Mucosa of stomach (tissue), 1 donor: Measurements from ENCODE around the gene ZBTB11.
"Not testable (repeated sequence)": the region's sequence is repeated elsewhere in the genome, so short reads cannot be mapped to it uniquely, and the experiment has no call there.

ENCODE experiments used
- H3K27me3 ChIP-seq: one replicate; pipeline ENCODE4 v1.7.0; 2013; ENCODE audit warnings: mild to moderate bottlenecking, low read length; ENCODE audit not compliant: control insufficient read depth, insufficient read depth
- H3K36me3 ChIP-seq: one replicate; pipeline ENCODE4 v1.7.0; 2013; ENCODE audit warnings: low read length; ENCODE audit not compliant: control insufficient read depth, insufficient read depth
- H3K4me1 ChIP-seq: one replicate; pipeline ENCODE4 v1.7.0; 2013; ENCODE audit warnings: mild to moderate bottlenecking, low read length; ENCODE audit not compliant: control insufficient read depth, insufficient read depth
- H3K4me3 ChIP-seq: one replicate; pipeline ENCODE4 v1.7.0; 2013; ENCODE audit warnings: low read length
- H3K9ac ChIP-seq: one replicate; pipeline ENCODE4 v1.7.0; 2013; ENCODE audit warnings: mild to moderate bottlenecking, low read length, moderate library complexity
- H3K9me3 ChIP-seq: one replicate; pipeline ENCODE4 v1.7.0; 2013; ENCODE audit warnings: mild to moderate bottlenecking, low read length, moderate library complexity; ENCODE audit not compliant: control insufficient read depth
- donor health status: Pancreatic carcinoma.

ZBTB11 gene

DNA sequence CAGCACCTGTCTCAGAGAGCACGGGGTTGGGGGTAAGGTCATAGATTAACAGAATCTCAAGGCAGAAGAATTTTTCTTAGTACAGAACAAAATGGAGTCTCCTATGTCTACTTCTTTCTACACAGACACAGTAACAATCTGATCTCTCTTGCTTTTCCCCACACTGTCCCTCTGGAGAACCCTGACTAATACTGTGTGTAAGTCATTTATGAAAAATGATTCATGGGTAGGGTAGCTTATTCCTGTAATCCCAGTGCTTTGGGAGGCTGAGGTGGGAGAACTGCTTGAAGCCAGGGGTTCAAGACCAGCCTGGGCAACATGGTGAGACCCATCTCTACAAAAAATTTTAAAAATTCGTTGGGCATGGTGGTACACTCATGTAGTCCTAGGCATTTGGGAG, 27.7 kb upstream of the ZBTB11 start:
- H3K9ac ChIP-seq, H3K4me3 ChIP-seq, H3K4me1 ChIP-seq, H3K9me3 ChIP-seq, H3K27me3 ChIP-seq, H3K36me3 ChIP-seq: not testable (repeated sequence)

DNA sequence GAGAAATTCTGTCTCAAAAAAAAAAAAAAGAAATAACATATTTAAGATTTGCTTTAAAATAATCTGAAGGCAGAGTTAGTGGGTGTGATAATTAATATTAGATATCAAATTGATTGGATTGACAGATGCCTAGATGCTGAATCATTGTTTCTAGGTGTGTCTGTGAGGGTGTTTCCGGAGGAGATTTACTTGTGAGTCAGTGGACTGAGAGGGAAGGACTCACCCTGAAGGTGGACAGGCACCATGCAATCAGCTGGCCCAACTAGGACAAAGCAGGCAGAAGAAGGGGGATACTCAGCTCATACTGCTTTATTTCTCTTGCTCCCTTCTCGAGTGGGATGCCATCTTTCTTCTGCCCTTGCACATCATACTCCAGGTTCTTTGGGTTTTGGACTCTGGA, 26.2 kb upstream of the ZBTB11 start:
- peaks cover 5% of the 10 kb centered on the region for H3K4me1 ChIP-seq
- H3K9ac ChIP-seq, result no peak overlapping the region

DNA sequence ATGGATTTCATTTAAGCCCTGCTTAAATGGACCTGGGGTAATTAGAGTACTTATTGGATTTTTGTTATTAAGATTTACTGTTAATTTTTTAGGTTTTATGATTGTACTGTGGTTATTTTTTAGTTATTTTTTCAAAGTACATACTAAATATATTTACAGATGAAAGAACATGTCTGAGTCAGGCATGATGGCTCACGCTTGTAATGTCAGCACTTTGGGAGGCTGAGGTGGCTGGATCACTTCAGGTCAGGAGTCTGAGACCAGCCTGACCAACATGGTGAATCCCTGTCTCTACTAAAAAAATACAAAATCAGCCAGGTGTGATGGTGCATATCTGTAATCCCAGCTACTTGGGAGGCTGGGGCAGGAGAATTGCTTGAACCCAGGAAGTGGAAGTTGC, 25.8 kb upstream of the ZBTB11 start:
- Histone ChIP-seq H3K27me3 (no peaks in the 10 kb centered on the region), H3K9ac (no peak overlapping the region), H3K36me3 (no peaks in the 10 kb centered on the region), H3K4me3 (no peak overlapping the region), H3K4me1 (peaks cover 5% of the 10 kb centered on the region), H3K9me3 (no peaks in the 10 kb centered on the region)

More for the DNA sequence above, 26.2 kb upstream of the ZBTB11 start:
- Histone ChIP-seq H3K9me3 (no peaks in the 10 kb centered on the region), H3K36me3 (no peaks in the 10 kb centered on the region), H3K27me3 (no peaks in the 10 kb centered on the region), H3K4me3 (no peak overlapping the region)

DNA sequence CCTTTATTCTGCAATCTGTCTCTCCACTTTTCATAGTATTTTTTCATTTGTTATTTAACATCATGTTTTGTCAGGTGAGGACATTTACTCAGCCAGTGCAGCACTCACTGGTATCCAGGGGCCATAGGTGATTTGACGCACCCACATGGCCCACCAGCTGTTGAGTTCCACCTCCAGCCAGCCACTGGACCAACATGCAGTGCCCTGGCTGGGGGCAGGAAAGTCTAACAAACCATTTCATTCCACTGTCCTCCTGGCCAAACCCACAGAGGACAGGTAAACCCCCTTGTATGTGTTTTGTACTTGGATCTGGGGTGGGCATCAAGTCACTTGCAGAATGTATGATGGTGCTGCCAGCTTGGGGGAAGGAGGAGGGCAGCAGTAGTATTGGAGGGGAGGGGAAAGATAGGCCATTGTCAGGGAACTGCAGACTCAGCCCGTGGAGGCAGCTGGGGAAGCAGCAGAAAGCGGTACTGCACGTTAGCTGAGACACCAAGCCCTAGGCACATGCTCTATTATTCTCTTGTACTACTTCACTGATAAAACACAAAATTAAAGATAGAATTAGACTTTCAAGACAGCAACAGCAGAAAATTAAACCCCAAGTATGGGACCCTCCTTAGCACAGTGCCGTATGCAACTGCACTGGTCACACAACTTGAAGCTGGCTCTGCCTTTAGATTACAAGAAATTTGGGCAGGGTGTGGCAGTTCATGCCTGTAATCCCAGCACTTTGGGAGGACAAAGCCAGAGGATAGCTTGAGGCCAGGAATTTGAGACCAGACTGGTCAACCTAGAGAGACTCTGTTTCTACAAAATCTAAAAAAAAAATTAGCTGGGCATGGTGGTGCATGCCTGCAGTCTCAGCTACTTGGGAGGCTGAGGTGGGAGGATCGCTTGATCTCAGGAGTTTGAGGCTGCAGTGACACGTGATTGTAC, 25.0 kb upstream of the ZBTB11 start:
- no peak overlapping the region for H3K4me3 ChIP-seq
- no peaks in the 10 kb centered on the region for H3K9me3 ChIP-seq
- H3K4me1 ChIP-seq, result peaks cover 5% of the 10 kb centered on the region
- H3K27me3 ChIP-seq, result no peaks in the 10 kb centered on the region
- H3K36me3 ChIP-seq, result no peaks in the 10 kb centered on the region
- no peak overlapping the region for H3K9ac ChIP-seq

DNA sequence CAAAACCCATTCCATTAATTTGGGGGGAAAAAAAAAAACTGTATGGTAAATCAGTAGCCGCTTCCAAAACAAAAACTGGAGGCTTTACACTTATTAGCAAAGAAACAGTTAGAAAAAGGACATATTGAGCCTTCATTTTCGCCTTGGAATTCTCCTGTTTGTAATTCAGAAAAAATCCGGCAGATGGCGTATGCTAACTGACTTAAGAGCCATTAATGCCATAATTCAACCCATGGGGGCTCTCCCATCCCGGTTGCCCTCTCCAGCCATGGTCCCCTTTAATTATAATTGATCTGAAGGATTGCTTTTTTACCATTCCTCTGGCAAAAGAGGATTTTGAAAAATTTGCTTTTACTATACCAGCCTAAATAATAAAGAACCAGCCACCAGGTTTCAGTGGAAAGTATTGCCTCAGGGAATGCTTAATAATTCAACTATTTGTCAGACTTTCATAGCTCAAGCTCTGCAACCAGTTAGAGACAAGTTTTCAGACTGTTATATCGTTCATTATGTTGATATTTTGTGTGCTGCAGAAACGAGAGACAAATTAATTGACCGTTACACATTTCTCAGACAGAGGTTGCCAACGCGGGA, 18.9 kb upstream of the ZBTB11 start:
- Histone ChIP-seq H3K4me3 (no peak overlapping the region), H3K36me3 (no peaks in the 10 kb centered on the region), H3K9ac (no peak overlapping the region), H3K9me3 (no peaks in the 10 kb centered on the region), H3K4me1 (peaks cover 4% of the 10 kb centered on the region), H3K27me3 (no peaks in the 10 kb centered on the region)

DNA sequence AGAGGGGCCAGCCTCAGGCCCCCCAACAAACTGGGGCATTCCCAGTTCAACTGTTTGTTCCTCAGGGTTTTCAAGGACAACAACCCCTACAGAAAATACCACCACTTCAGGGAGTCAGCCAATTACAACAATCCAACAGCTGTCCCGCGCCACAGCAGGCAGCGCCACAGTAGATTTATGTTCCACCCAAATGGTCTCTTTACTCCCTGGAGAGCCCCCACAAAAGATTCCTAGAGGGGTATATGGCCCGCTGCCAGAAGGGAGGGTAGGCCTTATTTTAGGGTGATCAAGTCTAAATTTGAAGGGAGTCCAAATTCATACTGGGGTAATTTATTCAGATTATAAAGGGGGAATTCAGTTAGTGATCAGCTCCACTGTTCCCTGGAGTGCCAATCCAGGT, 17.9 kb upstream of the ZBTB11 start:
- H3K9me3 ChIP-seq, H3K36me3 ChIP-seq, H3K4me1 ChIP-seq, H3K4me3 ChIP-seq, H3K27me3 ChIP-seq, H3K9ac ChIP-seq: not testable (repeated sequence)

DNA sequence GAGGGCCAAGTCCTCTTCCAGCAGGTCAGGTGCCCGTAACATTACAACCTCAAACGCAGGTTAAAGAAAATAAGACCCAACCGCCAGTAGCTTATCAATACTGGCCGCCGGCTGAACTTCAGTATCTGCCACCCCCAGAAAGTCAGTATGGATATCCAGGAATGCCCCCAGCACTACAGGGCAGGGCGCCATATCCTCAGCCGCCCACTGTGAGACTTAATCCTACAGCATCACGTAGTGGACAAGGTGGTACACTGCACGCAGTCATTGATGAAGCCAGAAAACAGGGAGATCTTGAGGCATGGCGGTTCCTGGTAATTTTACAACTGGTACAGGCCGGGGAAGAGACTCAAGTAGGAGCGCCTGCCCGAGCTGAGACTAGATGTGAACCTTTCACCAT, 16.6 kb upstream of the ZBTB11 start:
- H3K36me3 ChIP-seq, H3K9ac ChIP-seq, H3K27me3 ChIP-seq, H3K9me3 ChIP-seq, H3K4me3 ChIP-seq, H3K4me1 ChIP-seq: not testable (repeated sequence)

DNA sequence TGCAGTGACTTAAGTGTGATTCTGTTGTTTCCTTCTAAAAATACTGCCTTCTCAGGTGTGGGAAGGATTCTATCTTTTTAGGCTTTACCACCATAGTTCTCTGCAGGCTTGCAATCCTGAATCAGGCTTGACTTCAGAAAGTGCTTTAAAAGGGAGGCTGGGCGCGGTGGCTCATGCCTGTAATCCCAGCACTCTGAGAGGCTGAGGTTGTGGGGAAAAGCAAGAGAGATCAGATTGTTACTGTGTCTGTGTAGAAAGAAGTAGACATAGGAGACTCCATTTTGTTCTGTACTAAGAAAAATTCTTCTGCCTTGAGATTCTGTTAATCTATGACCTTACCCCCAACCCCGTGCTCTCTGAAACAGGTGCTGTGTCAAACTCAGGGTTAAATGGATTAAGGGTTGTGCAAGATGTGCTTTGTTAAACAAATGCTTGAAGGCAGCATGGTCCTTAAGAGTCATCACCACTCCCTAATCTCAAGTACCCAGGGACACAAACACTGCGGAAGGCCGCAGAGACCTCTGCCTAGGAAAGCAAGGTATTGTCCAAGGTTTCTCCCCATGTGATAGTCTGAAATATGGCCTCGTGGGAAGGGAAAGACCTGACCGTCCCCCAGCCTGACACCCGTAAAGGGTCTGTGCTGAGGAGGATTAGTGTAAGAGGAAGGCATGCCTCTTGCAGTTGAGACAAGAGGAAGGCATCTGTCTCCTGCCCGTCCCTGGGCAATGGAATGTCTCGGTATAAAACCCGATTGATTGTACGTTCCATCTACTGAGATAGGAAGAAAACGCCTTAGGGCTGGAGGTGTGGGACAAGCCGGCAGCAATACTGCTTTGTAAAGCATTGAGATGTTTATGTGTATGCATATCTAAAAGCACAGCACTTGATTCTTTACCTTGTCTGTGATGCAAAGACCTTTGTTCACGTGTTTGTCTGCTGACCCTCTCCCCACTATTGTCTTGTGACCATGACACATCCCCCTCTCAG, 15.0 kb upstream of the ZBTB11 start:
- not testable (repeated sequence) for H3K4me3 ChIP-seq, H3K4me1 ChIP-seq, H3K9ac ChIP-seq, H3K27me3 ChIP-seq, H3K36me3 ChIP-seq, H3K9me3 ChIP-seq

DNA sequence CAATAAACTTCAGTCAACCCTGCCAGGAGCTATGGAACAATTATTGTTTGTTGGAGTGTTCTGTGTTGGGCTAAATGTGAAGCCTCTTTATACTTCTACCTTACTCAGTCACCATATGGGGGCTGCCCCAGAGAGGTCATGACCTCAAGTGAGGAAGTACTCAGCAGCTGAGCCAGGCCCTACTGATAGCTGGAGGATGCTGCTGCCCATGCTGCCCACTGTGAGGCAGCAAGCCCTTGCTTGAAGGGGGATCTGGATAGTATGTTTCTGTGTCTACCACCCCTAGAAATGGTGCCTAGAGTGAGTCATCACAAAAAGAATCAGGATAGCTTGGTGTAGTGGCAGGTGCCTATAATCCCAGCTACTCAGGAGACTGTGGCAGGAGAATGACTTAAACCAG, 14.0 kb upstream of the ZBTB11 start:
- H3K4me1 ChIP-seq, result peaks cover 4% of the 10 kb centered on the region
- H3K4me3 ChIP-seq, result no peak overlapping the region
- H3K9ac ChIP-seq, result no peak overlapping the region
- no peaks in the 10 kb centered on the region for H3K27me3 ChIP-seq
- no peaks in the 10 kb centered on the region for H3K9me3 ChIP-seq
- no peaks in the 10 kb centered on the region for H3K36me3 ChIP-seq

DNA sequence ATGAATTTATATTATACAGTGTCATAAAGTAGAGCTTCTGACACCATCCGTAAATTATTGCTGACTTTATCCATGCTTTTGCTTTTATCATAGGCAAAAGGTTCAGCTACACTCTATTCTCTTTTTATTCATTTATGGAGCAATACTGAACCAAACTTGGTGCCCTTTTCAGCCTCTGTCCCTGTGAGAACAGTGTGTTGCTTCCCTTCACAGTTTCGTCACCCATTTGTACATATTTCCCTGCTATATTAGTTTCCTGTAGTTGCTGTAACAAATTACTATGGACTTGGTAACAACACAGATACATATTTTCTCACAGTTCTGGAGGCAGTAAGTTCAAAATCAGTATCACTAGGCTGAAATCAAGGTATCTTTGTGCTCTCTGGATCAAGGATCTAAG, 12.4 kb upstream of the ZBTB11 start:
- H3K4me1 ChIP-seq, result peaks cover 3% of the 10 kb centered on the region
- H3K36me3 ChIP-seq, result no peaks in the 10 kb centered on the region
- H3K4me3 ChIP-seq, result no peak overlapping the region
- no peaks in the 10 kb centered on the region for H3K27me3 ChIP-seq
- H3K9ac ChIP-seq, result no peak overlapping the region
- no peaks in the 10 kb centered on the region for H3K9me3 ChIP-seq

DNA sequence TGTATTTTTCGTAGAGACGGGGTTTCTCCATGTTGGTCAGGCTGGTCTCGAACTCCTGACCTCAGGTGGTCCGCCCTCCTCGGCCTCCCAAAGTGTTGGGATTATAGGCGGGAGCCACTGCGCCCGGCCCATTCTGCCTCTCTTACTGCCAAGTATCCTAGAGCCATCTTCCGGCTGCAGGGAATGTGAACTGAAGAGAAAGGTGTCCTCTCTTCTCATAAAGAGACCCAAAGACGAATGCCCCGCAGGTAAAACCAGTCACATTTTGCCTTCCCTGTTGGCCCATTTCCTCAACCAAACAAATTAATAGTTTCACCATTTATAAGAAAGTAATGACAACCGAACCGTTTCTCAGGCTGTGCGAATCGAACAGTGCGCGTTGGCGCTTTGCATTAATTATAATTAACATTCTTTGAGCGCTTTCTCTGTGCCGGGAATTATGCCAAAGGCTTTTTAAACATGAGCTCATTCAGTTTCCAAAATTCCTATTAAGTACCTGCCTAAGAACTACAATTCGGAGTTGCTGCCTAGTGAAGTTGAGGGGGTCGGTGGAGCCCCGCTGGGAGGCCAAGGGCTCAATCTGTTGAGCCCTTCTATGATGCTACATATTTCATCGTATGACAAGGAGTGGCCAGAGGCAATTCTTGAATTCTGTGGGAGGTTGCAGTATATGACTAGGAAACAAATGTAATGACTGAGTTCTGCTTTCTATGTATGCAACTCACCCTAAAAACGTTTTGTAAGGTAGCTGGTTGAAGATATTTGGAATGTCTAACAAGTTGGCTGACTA, 10.4 kb upstream of the ZBTB11 start:
- Histone ChIP-seq H3K4me1 (peaks cover 7% of the 10 kb centered on the region), H3K27me3 (no peaks in the 10 kb centered on the region), H3K4me3 (peak overlapping the region; percentile 98), H3K36me3 (no peaks in the 10 kb centered on the region), H3K9me3 (no peaks in the 10 kb centered on the region), H3K9ac (peak overlapping the region; percentile 98)
